ENCODE data around the gene TMPRSS6.

The TMPRSS6 gene

GRCh38 chr22:37140686-37141323 is 31.3 kb upstream of the TMPRSS6 start:
- DNase-seq (ENCODE audit: low read depth, low spot score) = no peak

- no peak for DNase-seq (ENCODE audit: low read depth, low spot score)
Measured at GRCh38 chr22:37139762-37140161, 30.2 kb upstream of the TMPRSS6 start.

GRCh38 chr22:37138849-37139561 is 29.5 kb upstream of the TMPRSS6 start:
- DNase-seq (ENCODE audit: low read depth, low spot score) = no peak

DNA sequence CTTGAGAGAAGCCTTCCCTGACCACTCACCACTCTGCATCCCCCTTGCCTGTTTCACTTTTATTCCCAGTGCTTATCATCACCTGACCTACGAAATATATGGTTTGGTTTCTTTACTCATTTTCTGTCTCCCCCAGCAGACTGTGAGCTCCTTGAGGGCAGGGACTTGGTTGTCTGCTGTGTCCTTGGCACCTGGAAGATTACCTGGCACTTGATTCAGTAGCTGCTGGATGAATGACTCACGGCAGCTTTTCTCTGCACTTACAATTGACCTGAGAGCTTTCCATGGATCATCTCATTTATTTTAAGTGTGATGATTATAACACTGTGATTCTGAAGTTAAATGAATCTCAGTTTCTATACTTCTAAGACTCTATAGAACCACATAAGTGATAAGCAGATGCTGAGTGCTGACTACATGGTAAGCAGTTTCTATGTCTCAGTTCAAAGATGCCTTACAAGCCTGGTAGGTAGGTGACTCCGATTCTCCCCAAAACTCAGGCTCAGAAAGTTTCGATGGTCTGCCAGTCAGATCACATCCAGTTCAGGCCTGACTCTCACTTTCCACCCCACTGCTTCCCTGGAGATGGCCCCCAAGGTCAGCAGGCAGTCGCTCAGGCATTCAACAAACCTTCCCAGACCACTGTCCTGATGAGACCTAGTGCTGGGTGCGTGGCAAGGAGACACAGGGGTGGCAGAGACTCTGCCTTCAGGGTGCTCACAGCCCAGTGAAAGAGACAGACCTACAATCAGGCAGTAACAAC is 28.6 kb upstream of the TMPRSS6 start:
- DNase-seq (ENCODE audit: low read depth, low spot score) = no peak

GRCh38 chr22:37137131-37137530 is 27.6 kb upstream of the TMPRSS6 start:
- DNase-seq (ENCODE audit: low read depth, low spot score) = no peak

DNA sequence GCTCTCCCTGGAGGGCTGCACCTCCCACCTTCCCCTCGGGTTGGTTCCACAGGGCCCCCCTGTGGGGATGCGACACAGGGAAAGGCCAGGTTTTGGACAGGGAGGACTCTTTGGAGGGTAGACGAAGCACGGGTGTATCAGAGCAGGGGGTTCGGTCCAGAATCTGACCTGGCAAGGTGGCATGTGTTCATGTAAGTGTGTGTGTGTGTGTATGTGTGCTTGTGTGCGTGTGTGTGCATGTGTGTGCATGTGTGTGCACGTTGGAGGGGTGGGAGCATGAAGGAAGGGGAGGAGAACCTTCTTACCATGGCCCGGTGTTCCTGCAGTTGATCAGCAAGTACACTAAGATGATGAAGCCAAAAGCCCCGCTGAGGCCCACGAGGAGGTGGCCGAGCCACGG is 25.5 kb upstream of the TMPRSS6 start:
- no peak for DNase-seq (ENCODE audit: low read depth, low spot score)

- no peak for DNase-seq (ENCODE audit: low read depth, low spot score)
Measured at GRCh38 chr22:37133304-37134018, 23.9 kb upstream of the TMPRSS6 start.

DNA sequence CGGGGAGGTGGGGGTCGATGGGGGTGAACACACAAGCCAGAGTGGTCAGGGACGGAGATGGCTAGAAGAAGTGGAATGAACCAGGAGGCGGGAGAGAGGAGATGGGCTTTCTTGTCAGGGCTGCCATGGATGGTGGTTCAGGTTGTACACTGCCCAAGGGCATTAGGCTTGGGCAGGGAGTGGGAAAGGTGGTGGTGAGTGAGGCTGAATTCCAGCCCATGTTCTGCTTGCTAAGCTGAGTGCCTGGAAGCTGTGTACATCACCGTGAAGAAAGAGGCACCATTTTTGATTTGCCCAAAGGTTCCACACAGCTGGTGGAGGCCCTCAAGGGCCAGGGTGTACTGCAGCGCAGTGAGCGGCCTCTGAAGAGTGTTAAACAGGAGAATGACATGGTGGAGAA is 23.3 kb upstream of the TMPRSS6 start:
- DNase-seq (ENCODE audit: low read depth, low spot score) = no peak

GRCh38 chr22:37129866-37130441 is 20.4 kb upstream of the TMPRSS6 start:
- no peak for DNase-seq (ENCODE audit: low read depth, low spot score)

- no peak for DNase-seq (ENCODE audit: low read depth, low spot score)
Measured at GRCh38 chr22:37128555-37129281, 19.2 kb upstream of the TMPRSS6 start.

DNA sequence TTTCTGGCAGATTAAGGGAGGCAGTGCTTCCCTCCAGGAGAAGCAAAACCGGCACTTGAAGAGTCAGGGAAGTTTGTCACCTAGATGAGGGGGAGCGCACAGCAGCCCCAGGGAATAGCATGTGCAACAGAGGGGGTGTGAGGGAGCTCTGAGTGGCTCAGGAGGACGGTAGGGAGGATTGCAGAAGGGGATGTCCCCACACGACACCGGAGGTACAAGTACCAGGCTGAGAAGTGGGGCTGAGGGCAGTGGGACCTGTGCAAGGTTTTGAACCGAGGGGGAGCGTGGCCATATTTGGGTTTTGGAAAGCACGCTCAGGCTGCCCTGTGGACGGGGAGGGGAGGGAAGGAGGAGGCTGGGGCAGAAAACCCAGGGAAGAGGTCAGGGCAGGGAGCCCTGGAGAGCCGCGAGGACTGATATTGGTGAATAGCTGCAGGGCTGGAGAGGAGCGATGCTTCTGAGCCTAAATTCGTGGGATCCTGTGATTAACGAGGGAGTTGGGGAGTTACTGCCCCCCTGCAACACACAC is 17.9 kb upstream of the TMPRSS6 start:
- DNase-seq (ENCODE audit: low read depth, low spot score) = no peak

DNA sequence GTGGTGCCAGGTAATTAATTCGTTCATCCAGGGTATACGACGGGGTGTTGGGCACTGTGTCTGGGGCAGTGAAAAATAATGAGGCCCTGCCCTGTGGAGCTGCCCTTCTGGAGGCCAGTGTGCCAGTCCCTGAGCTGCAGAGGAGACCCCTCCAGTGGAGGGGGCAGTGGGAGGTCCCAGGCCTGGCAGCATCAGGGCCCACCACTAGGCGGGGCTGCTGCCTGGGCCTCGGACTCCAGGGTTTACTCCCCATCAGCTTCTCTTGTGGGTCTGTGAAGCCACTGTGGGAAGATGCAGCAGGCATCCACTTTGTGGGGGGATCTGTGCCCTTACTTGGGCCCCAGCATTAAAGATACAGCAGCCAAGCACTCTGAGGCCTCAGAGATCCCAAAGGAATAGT is 17.4 kb upstream of the TMPRSS6 start:
- DNase-seq (ENCODE audit: low read depth, low spot score) = no peak

GRCh38 chr22:37126383-37126782 is 16.9 kb upstream of the TMPRSS6 start:
- DNase-seq (ENCODE audit: low read depth, low spot score) = no peak

GRCh38 chr22:37123649-37124048 is 14.1 kb upstream of the TMPRSS6 start:
- no peak for DNase-seq (ENCODE audit: low read depth, low spot score)

DNA sequence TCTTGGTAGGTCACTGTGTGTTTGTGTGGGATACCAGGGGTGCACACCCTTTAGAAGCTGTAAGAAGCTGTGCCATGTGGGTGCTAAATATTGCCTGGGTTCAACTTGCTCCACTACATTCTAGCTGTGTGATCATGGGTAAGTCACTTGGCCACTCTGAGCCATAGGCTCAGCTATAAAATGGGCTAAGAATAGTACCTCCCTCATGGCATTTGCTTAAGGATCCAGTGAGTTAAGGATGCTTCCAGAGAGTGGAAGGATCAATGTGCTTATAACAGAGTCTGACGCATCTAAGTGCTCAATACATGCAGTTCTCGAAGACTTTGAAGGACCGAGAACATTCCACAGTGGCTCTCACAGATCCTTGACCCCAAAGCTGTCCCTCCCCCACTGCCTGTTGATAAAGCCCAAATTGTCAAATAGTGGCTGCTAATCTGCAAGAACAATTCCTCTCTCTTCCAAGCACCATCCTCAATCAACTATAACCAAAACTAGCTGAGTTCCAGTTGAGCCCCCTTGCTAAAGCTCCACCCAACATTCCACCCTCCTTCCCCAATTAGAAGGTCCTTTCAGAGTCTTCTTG is 13.2 kb upstream of the TMPRSS6 start:
- no peak for DNase-seq (ENCODE audit: low read depth, low spot score)

DNA sequence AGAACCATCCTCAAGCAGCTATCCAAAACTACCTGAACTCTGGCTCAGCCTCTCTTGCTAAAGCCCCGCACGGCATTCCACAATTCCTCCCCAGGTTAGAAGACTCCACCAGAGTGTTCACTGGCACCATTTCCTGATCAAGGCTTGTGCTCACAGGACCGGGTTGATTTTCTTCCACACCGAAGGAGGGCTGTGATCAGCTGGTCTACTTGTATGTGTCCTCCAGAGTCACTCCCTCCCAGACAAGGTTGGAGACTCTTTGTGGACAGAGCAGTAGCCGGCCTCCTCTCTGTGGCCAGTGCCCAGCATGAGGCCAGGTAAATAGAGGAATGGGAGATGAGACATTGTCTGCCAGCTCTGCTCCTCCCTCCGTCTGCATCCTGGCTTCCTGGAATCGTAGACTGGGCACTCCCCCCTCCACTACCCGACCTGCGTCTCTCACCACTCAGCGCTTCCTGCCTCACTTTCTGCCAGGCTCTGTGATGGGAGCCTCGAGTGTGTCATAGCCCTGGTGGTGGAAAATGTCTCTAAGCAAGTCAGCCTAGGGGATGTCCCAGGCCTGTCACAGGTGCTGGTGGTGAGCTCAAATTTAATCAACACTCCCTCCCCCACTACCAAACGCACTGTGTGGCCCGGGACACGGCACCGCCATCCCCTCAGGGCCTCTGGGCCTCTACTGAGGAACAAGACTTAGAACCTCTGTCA is 12.5 kb upstream of the TMPRSS6 start:
- no peak for DNase-seq (ENCODE audit: low read depth, low spot score)

- no peak for DNase-seq (ENCODE audit: low read depth, low spot score)
Measured at GRCh38 chr22:37120569-37121340, 11.2 kb upstream of the TMPRSS6 start.

GRCh38 chr22:37119872-37120271 is 10.4 kb upstream of the TMPRSS6 start:
- no peak for DNase-seq (ENCODE audit: low read depth, low spot score)

- no peak for DNase-seq (ENCODE audit: low read depth, low spot score)
Measured at GRCh38 chr22:37118083-37118482, 8.6 kb upstream of the TMPRSS6 start.

Measured in smooth muscle cell of the brain vasculature (primary cell).